Ovary (tissue), 9 donors: ENCODE data around the gene MICA. TPM values are rescaled to one million over a fixed set of nuclear protein-coding genes. Genes with fewer than 3 reads are reported as not detected.
"Not testable (repeated sequence)": the region's sequence is repeated elsewhere in the genome, so short reads cannot be mapped to it uniquely, and the experiment has no call there.

Source experiments
- DNase-seq, 5 donors: peaks; one replicate each; pipeline ENCODE4 v3.0.0-alpha.2; 2019 to 2020
- H3K27ac ChIP-seq, 2 donors: fragments of 200-600 bp; one replicate each; pipeline versions ENCODE4 v1.5.1 to v1.8.0; 2019 to 2022
- H3K27me3 ChIP-seq: fragments of 200-600 bp; one replicate; pipeline ENCODE4 v1.8.0; 2022
- H3K36me3 ChIP-seq: fragments of 200-600 bp; sonication (generic); one replicate; pipeline ENCODE4 v1.5.1; 2019
- H3K4me1 ChIP-seq: one replicate; pipeline ENCODE4 v1.8.1; 2013; ENCODE audit warnings: mild to moderate bottlenecking, moderate library complexity; ENCODE audit not compliant: insufficient read depth
- H3K4me3 ChIP-seq: fragments of 200-600 bp; sonication (generic); one replicate; pipeline ENCODE4 v1.5.1; 2017
- H3K9me3 ChIP-seq, 2 donors: fragments of 200-600 bp in 1 of 2; sonication (generic) in 1 of 2; one replicate each; pipeline versions ENCODE4 v1.5.1 to v1.8.1; 2013 to 2019; ENCODE audit warnings: mild to moderate bottlenecking in 1 of 2, moderate library complexity in 1 of 2
- EP300 ChIP-seq: sonication (generic); formaldehyde crosslinking; IDR thresholded peaks from one replicate; pipeline ENCODE4 v1.6.1; 2017; ENCODE audit warnings: antibody characterized with exemption
- POLR2A ChIP-seq: fragments of 450-650 bp; IDR thresholded peaks from one replicate; pipeline ENCODE4 v1.6.1; 2017; ENCODE audit warnings: antibody characterized with exemption, mild to moderate bottlenecking, moderate library complexity
- WGBS, 3 donors: extraction: QIAGEN DNeasy Blood & Tissue Kit in 1 of 3; methylation state at CpG; one replicate each; pipeline versions ENCODE4 v1.1.5 to v1.1.7; 2013 to 2017; 5-methylcytosine and 5-hydroxymethylcytosine counted together
- intact Hi-C, 4 donors: fragments of 100-400 bp; cut with DNase I; formaldehyde crosslinking; loops; one replicate each; pipeline versions ENCODE4 v1.11.0 to v1.15.1; 2022 to 2023
- polyA plus RNA-seq, 2 donors: library from polyadenylated mRNA; stranded (reverse); fragments of 200-250 nt in 1 of 2; fragments of 350-450 nt in 1 of 2; fragmentation: Illumina TruSeq in 1 of 2; extraction: RNeasy Lipid Tissue Mini Kit (QIAGEN cat#74804) in 1 of 2; gene quantifications; one replicate each; pipeline ENCODE4 v1.2.3, GENCODE V29; 2013 to 2014
- total RNA-seq, 7 donors: library from RNA; depleted of rRNA in 2 of 7; stranded (reverse); fragments of >200 nt in 2 of 7; fragmentation: NEBNext Ultra II Directional in 3 of 7; extraction: Animal tissue kit (Norgen Biotek cat#: 25700) in 3 of 7; gene quantifications; one replicate each; pipeline versions ENCODE4 v1.1.0 to v1.2.4, GENCODE V29; 2016 to 2023
- TF ChIP-seq, protein P1 (sequence below), 3 donors: fragments of 450-650 bp in 2 of 3; fragments of 200-600 bp in 1 of 3; IDR thresholded peaks; one replicate each; pipeline versions ENCODE4 v1.5.1 to v1.8.0; 2016 to 2022; ENCODE audit warnings: antibody characterized with exemption in 3 of 3, mild to moderate bottlenecking in 1 of 3
- donor health status: DM: no; HTN: no; CAD: no; lungs with moderate emphysema.
- donor health status: DM: no; HTN: no; CAD: no.
- donor health status: Bipolar disorder and iron deficiency.
- donor health status: DM: yes; HTN: yes; CAD: no.
- donor health status: DM: no; HTN: no; CAD: no.
- donor health status: DM: yes; HTN: yes; CAD: no.

The MICA gene
- total and polyA plus RNA-seq, 9 donors: 15.8 to 48.9 (median 27.9) TPM

- no peak for TF ChIP-seq POLR2A
- TF ChIP-seq EP300: no peak
- TF ChIP-seq, protein P1, sequence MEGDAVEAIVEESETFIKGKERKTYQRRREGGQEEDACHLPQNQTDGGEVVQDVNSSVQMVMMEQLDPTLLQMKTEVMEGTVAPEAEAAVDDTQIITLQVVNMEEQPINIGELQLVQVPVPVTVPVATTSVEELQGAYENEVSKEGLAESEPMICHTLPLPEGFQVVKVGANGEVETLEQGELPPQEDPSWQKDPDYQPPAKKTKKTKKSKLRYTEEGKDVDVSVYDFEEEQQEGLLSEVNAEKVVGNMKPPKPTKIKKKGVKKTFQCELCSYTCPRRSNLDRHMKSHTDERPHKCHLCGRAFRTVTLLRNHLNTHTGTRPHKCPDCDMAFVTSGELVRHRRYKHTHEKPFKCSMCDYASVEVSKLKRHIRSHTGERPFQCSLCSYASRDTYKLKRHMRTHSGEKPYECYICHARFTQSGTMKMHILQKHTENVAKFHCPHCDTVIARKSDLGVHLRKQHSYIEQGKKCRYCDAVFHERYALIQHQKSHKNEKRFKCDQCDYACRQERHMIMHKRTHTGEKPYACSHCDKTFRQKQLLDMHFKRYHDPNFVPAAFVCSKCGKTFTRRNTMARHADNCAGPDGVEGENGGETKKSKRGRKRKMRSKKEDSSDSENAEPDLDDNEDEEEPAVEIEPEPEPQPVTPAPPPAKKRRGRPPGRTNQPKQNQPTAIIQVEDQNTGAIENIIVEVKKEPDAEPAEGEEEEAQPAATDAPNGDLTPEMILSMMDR (IDR thresholded peaks at IDR 0.05): no peak
- Histone ChIP-seq H3K4me1 (no peaks in the 10 kb centered on the region), H3K27me3 (no peaks in the 10 kb centered on the region), H3K36me3 (no peaks in the 10 kb centered on the region), H3K4me3 (no peak overlapping the region), H3K9me3 (no peaks in the 10 kb centered on the region), H3K27ac (no peak overlapping the region)
- intact Hi-C loops: no loop called here
- DNase-seq: no peak
- WGBS, 3 donors: 87 to 90% (median 90%) methylated on average over 8 of the region's 8 CpGs
These were observed 9.1 kb downstream of the MICA start for GRCh38 chr6:31412506-31412905.

- H3K36me3 ChIP-seq, H3K27me3 ChIP-seq, intact Hi-C loops, H3K27ac ChIP-seq, H3K4me3 ChIP-seq, DNase-seq, H3K9me3 ChIP-seq, H3K4me1 ChIP-seq: not testable (repeated sequence)
- 77 to 88% (median 80%) methylated on average over 7 of the region's 7 CpGs for WGBS, 3 donors
These were observed 10.9 kb downstream of the MICA start for GRCh38 chr6:31414148-31414770.

DNA sequence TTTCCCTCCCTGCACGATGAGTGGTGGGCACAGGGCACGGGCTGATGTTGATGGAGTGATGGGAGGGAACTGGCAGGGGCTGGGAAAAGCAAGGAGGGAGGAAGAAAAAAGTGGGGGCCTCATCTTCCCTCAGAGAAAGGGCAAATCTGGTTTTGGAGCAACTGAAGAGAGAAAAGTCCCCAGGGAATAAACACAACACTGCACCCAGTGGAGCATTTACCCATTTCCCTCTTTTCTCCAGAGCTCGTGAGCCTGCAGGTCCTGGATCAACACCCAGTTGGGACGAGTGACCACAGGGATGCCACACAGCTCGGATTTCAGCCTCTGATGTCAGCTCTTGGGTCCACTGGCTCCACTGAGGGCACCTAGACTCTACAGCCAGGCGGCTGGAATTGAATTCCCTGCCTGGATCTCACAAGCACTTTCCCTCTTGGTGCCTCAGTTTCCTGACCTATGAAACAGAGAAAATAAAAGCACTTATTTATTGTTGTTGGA, 11.4 kb downstream of the MICA start:
- intact Hi-C loops: no loop called here
- Histone ChIP-seq H3K36me3 (no peaks in the 10 kb centered on the region), H3K9me3 (no peaks in the 10 kb centered on the region), H3K4me3 (no peak overlapping the region), H3K27me3 (no peaks in the 10 kb centered on the region), H3K4me1 (no peaks in the 10 kb centered on the region), H3K27ac (no peak overlapping the region)
- DNase-seq: no peak
- TF ChIP-seq POLR2A: no peak
- TF ChIP-seq, protein P1 (IDR thresholded peaks at IDR 0.05): no peak
- TF ChIP-seq EP300: no peak
- WGBS, 3 donors: 64 to 75% (median 75%) methylated on average over 6 of the region's 6 CpGs

DNA sequence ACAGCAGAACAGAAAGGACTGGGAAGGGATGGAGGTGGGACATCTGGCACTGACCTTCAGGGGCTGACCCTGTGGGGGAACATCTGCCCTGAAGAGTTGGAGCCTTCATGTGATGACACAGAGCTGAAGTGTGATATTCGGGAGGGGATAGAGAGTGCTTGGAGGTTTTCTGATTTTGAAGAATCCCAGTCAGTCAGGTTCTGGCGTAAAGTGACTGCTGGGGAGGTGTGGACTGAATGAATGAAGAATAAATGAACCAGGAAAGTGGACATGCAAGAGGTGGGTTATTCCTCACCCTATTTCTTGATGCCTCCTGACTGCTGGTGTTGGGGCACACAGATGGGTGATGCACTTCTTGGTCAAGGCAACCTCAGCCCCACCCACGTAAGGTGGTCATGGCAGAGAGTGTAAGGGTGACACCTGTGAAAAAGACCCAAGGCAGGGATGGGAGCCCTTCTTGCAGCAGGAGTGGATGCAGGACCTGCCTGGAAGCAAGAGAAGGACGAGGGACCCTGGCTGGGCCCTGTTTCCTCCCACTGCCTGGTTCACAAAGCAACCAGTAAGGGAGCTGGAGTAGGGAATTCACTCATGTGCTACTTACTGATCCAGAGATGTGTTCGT, 13.1 kb downstream of the MICA start:
- Histone ChIP-seq H3K27me3 (no peaks in the 10 kb centered on the region), H3K9me3 (no peaks in the 10 kb centered on the region), H3K4me3 (no peak overlapping the region), H3K27ac (no peak overlapping the region), H3K36me3 (no peaks in the 10 kb centered on the region), H3K4me1 (no peaks in the 10 kb centered on the region)
- no peak for TF ChIP-seq POLR2A
- TF ChIP-seq, protein P1 (IDR thresholded peaks at IDR 0.05): no peak
- no peak for TF ChIP-seq EP300
- WGBS, 3 donors: 86 to 93% (median 92%) methylated on average over 5 of the region's 5 CpGs
- intact Hi-C loops: no loop called here
- DNase-seq: no peak

DNA sequence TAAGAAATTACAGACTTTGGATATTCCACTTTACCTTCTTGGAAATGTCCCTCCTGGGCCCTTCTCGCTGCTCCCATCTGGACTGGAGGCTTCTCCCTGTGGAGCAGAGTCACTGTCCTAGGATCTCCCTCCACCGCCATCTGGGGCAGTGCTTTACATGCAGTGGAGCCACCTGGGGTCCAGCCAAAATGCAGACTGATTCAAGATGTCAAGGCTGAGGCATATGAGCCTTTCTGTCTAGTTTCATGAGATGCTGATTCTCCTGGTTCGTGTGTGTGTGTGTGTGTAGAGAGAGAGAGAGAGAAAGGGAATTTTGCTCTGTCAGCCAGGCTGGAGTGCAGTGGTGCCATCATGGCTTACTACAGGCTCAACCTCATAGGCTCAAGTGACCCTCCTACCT, 14.9 kb downstream of the MICA start:
- DNase-seq: no peak
- 70 to 80% (median 75%) methylated on average over 3 of the region's 3 CpGs for WGBS, 3 donors
- intact Hi-C loops: no loop called here

More for the DNA sequence above, 14.9 kb downstream of the MICA start:
- H3K4me1 ChIP-seq: no peaks in the 10 kb centered on the region
- no peaks in the 10 kb centered on the region for H3K36me3 ChIP-seq
- no peaks in the 10 kb centered on the region for H3K27me3 ChIP-seq
- H3K4me3 ChIP-seq: no peak overlapping the region
- H3K27ac ChIP-seq: no peak overlapping the region
- no peaks in the 10 kb centered on the region for H3K9me3 ChIP-seq
- TF ChIP-seq POLR2A: no peak
- TF ChIP-seq, protein P1 (IDR thresholded peaks at IDR 0.05): no peak
- TF ChIP-seq EP300: no peak
